B cell (primary cell): ENCODE data around the gene UMODL1. TPM values are rescaled to one million over a fixed set of nuclear protein-coding genes. Genes with fewer than 3 reads are reported as not detected.

ENCODE experiments used
- ATAC-seq: fragments of 200-7000 bp; cut with Tn5 transposase; one replicate; pipeline ENCODE4 v1.10.0; 2021; ENCODE audit warnings: low read depth, mild to moderate bottlenecking, moderate number of reproducible peaks, moderate library complexity
- CTCF ChIA-PET: fragments of 350-600 bp; sonication (Branson Sonifier 250); formaldehyde crosslinking; loops from one replicate; lab custom pipeline; 2021; ENCODE audit warnings: antibody characterized with exemption, inconsistent platforms; lab: Charles Lee
- POLR2A ChIA-PET: fragments of 350-600 bp; sonication (Branson Sonifier 250); formaldehyde crosslinking; loops from one replicate; lab custom pipeline; 2021; ENCODE audit warnings: antibody characterized with exemption; lab: Charles Lee
- DNase-seq: peaks from one replicate; pipeline ENCODE4 v3.0.0; 2013
- H2AFZ ChIP-seq: 2 replicates; pipeline ENCODE4 v1.6.1; 2012; ENCODE audit warnings: mild to moderate bottlenecking, low read depth, low read length; ENCODE audit not compliant: insufficient read depth, poor library complexity, severe bottlenecking
- H3K27ac ChIP-seq, 2 donors: 1 replicate in 1 of 2; 2 replicates in 1 of 2; pipeline ENCODE4 v1.5.1; 2012 to 2013; ENCODE audit warnings: low read length in 2 of 2, mild to moderate bottlenecking in 2 of 2, moderate library complexity in 1 of 2
- H3K27me3 ChIP-seq, 4 experiments: fragments of 200-600 bp in 1 of 4; sonication (generic) in 1 of 4; replicated peaks in 1 of 4; 1 replicate in 2 of 4; 2 replicates in 2 of 4; pipeline versions ENCODE4 v1.6.1 to v1.7.0; 2013 to 2016; ENCODE audit warnings: low read length in 3 of 4, mild to moderate bottlenecking in 2 of 4, mixed read lengths in 1 of 4, moderate library complexity in 1 of 4; ENCODE audit not compliant: insufficient read depth in 4 of 4, control insufficient read depth in 3 of 4; ENCODE audit errors: control extremely low read depth in 1 of 4
- H3K36me3 ChIP-seq, 2 experiments: replicated peaks in 1 of 2; 1 replicate in 1 of 2; 2 replicates in 1 of 2; pipeline versions ENCODE4 v1.6.1 to v1.7.1; 2013; ENCODE audit warnings: low read length in 1 of 2; ENCODE audit not compliant: insufficient read depth in 2 of 2, control insufficient read depth in 1 of 2; ENCODE audit errors: control extremely low read depth in 1 of 2, extremely low read depth in 1 of 2
- H3K4me1 ChIP-seq, 2 donors: fragments of 200-600 bp in 1 of 2; sonication (generic) in 1 of 2; 1 replicate in 1 of 2; 2 replicates in 1 of 2; pipeline versions ENCODE4 v1.5.1 to v1.6.1; 2013 to 2017; ENCODE audit warnings: low read length in 2 of 2; ENCODE audit not compliant: control insufficient read depth in 2 of 2, insufficient read depth in 2 of 2
- H3K4me2 ChIP-seq: replicated peaks from 2 replicates; pipeline ENCODE3; 2012; ENCODE audit warnings: mild to moderate bottlenecking, low read depth, low read length; ENCODE audit not compliant: poor library complexity, severe bottlenecking
- H3K4me3 ChIP-seq, 5 experiments: fragments of 200-600 bp in 1 of 5; sonication (generic) in 1 of 5; 1 replicate in 3 of 5; 2 replicates in 2 of 5; pipeline versions ENCODE4 v1.5.1 to v1.7.0; 2011 to 2016; ENCODE audit warnings: low read length in 4 of 5, mild to moderate bottlenecking in 4 of 5, low read depth in 2 of 5, control low read depth in 1 of 5, moderate library complexity in 1 of 5; ENCODE audit not compliant: insufficient read depth in 1 of 5; ENCODE audit errors: control extremely low read depth in 1 of 5, extremely low read depth in 1 of 5
- H3K79me2 ChIP-seq: fragments of 200-600 bp; sonication (generic); one replicate; pipeline ENCODE4 v1.6.0; 2016; ENCODE audit warnings: low read length; ENCODE audit not compliant: control insufficient read depth, insufficient read depth
- H3K9ac ChIP-seq: fragments of 200-600 bp; sonication (generic); 2 replicates; pipeline ENCODE4 v1.6.1; 2017; ENCODE audit warnings: mild to moderate bottlenecking, low read length, moderate library complexity
- H3K9me3 ChIP-seq, 3 donors: one replicate each; pipeline versions ENCODE4 v1.6.1 to v1.7.1; 2013; ENCODE audit warnings: low read length in 2 of 3; ENCODE audit not compliant: control insufficient read depth in 2 of 3, insufficient read depth in 1 of 3; ENCODE audit errors: control extremely low read depth in 1 of 3
- H4K20me1 ChIP-seq: 2 replicates; pipeline ENCODE4 v1.6.0; 2012; ENCODE audit warnings: mild to moderate bottlenecking, low read length; ENCODE audit not compliant: insufficient read depth, control insufficient read depth, poor library complexity, severe bottlenecking
- H3K27ac Mint-ChIP-seq: one replicate; pipeline ENCODE4 v1.8.0; 2021; ENCODE audit warnings: mixed read lengths
- H3K27me3 Mint-ChIP-seq: one replicate; pipeline ENCODE4 v1.8.0; 2021; ENCODE audit warnings: mixed read lengths
- H3K4me1 Mint-ChIP-seq: one replicate; pipeline ENCODE4 v1.8.0; 2021; ENCODE audit warnings: mixed read lengths
- H3K4me3 Mint-ChIP-seq: one replicate; pipeline ENCODE4 v1.8.0; 2021; ENCODE audit warnings: mixed read lengths
- H3K9me3 Mint-ChIP-seq: one replicate; pipeline ENCODE4 v1.8.0; 2022; ENCODE audit warnings: mixed read lengths; ENCODE audit not compliant: insufficient read depth
- EZH2 ChIP-seq: IDR thresholded peaks from 2 replicates; pipeline ENCODE4 v1.6.1; 2012; ENCODE audit warnings: borderline replicate concordance, low read depth, mild to moderate bottlenecking, moderate library complexity, low read length; ENCODE audit not compliant: insufficient read depth, poor library complexity, severe bottlenecking
- WGBS: methylation state at CpG from one replicate; pipeline ENCODE4 v1.1.5; 2013; ENCODE audit warnings: missing lambda C conversion rate; ENCODE audit not compliant: insufficient coverage; 5-methylcytosine and 5-hydroxymethylcytosine counted together
- intact Hi-C: fragments of 100-400 bp; cut with micrococcal nuclease; formaldehyde crosslinking; loops from one replicate; pipeline ENCODE4 v1.10.0; 2022
- polyA plus RNA-seq: library from polyadenylated mRNA; depleted of rRNA; stranded (reverse); fragments of >200 nt; gene quantifications from 2 replicates; pipeline ENCODE4 v1.2.3, GENCODE V29; 2012
- total RNA-seq, 2 donors: library from RNA; stranded (reverse); fragments of 120-200 nt in 1 of 2; gene quantifications; 1 replicate in 1 of 2; 2 replicates in 1 of 2; pipeline versions ENCODE4 v1.2.3 to v1.2.4, GENCODE V29; 2013 to 2022
- TF ChIP-seq, protein P1 (sequence below): fragments of 200-600 bp; IDR thresholded peaks from one replicate; pipeline ENCODE4 v1.8.0; 2022; ENCODE audit warnings: antibody characterized with exemption, mild to moderate bottlenecking

Gene UMODL1
- total and polyA plus RNA-seq, 2 donors (not counting 1 experiment from before 2014, with no cell fraction given) = 0.10 to 0.49 TPM

DNA sequence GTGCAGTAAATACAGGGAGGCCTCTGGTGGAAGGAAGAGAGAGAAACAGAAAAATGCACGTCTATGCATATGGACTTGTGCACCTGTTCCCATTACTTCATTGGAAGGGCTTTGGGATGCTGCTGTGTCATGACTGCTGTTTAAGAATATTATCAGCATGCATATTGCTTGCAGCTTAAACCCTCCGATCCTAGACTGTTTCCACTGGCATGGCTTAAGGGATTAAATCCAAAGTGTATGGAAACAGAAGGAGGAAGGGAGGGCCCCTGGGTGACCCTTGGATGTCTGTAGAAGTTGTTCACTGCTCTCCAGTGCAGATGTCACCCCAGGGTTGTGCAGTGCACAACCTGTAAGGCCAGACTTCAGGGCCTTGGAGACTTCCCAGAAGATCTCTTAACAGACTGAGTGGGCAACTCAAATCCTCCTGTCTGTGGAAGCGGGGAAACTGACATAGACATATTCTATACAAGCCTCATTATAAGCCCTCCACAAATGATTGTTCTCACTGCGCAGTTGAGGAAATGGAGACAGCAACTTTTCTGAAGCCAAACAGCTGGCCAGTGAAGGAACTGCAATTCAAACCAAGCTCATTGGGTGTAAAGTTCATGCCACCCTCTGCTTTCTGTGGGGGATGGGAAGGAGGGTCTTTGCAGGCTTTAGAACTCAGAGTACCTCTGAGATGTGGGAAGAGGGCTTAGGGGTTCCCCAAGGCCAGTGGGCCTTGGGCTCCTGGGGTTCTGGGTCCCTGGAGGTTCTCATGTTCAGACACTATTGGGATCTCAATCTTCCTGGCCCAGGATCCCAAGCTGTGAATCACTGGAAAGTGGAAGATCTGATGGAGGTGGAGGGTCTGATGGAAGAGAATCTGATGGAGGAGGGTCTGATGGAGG lies 73.8 kb downstream of the UMODL1 start:
- H3K36me3 ChIP-seq = no peaks in the 10 kb centered on the region
- ChIA-PET CTCF (interaction anchor here (0.6 to 2.1 kb wide), 40 partner anchors 8 to 393 kb away, joined by 3 to 89 read pairs (median 4); no protein-coding TSS in a partner anchor), POLR2A (no interaction called here)
- DNase-seq (no peak), ATAC-seq (no peak)
- Mint-ChIP-seq H3K4me1 (peaks cover 12% of the 10 kb centered on the region), H3K9me3 (no peaks in the 10 kb centered on the region), H3K27me3 (no peaks in the 10 kb centered on the region), H3K27ac (no peak overlapping the region), H3K4me3 (no peak overlapping the region)
- H4K20me1 ChIP-seq = no peaks in the 10 kb centered on the region
- no peak overlapping the region for H2AFZ ChIP-seq
- no peaks in the 10 kb centered on the region for H3K9me3 ChIP-seq
- H3K27me3 ChIP-seq = peaks cover 0 to 3% (median 0%) of the 10 kb centered on the region in 4 experiments
- H3K27ac ChIP-seq = no peak overlapping the region
- intact Hi-C loops = loop anchor here (1.0 kb wide), 3 partner anchors 113 to 392 kb away; no protein-coding TSS in a partner anchor
- H3K79me2 ChIP-seq = no peaks in the 10 kb centered on the region
- 74% methylated on average over 3 of the region's 4 CpGs for WGBS
- H3K4me3 ChIP-seq = no peak overlapping the region
- no peak overlapping the region for H3K4me2 ChIP-seq
- TF ChIP-seq, protein P1, sequence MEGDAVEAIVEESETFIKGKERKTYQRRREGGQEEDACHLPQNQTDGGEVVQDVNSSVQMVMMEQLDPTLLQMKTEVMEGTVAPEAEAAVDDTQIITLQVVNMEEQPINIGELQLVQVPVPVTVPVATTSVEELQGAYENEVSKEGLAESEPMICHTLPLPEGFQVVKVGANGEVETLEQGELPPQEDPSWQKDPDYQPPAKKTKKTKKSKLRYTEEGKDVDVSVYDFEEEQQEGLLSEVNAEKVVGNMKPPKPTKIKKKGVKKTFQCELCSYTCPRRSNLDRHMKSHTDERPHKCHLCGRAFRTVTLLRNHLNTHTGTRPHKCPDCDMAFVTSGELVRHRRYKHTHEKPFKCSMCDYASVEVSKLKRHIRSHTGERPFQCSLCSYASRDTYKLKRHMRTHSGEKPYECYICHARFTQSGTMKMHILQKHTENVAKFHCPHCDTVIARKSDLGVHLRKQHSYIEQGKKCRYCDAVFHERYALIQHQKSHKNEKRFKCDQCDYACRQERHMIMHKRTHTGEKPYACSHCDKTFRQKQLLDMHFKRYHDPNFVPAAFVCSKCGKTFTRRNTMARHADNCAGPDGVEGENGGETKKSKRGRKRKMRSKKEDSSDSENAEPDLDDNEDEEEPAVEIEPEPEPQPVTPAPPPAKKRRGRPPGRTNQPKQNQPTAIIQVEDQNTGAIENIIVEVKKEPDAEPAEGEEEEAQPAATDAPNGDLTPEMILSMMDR = no peak
- TF ChIP-seq EZH2 = no peak
- H3K4me1 ChIP-seq = peaks cover 8 to 14% of the 10 kb centered on the region in 2 donors
- H3K9ac ChIP-seq = no peak overlapping the region
